Testis (tissue), 3 donors: Measurements from ENCODE around the gene ULK4. TPM values are rescaled to one million over a fixed set of nuclear protein-coding genes. Genes with fewer than 3 reads are reported as not detected.

Experiments
- DNase-seq: peaks from one replicate; pipeline ENCODE4 v3.0.0-alpha.2; 2019
- H3K27ac ChIP-seq, 2 donors: fragments of 200-600 bp; sonication (generic); one replicate each; pipeline ENCODE4 v1.5.1; 2019
- H3K27me3 ChIP-seq: fragments of 200-600 bp; sonication (generic); one replicate; pipeline ENCODE4 v1.5.1; 2019
- H3K36me3 ChIP-seq: fragments of 200-600 bp; sonication (generic); one replicate; pipeline ENCODE4 v1.5.1; 2017; ENCODE audit warnings: low read depth; ENCODE audit errors: missing control alignments
- H3K4me1 ChIP-seq: fragments of 200-600 bp; sonication (generic); one replicate; pipeline ENCODE4 v1.5.1; 2019
- H3K4me3 ChIP-seq, 2 donors: fragments of 200-600 bp; sonication (generic); one replicate each; pipeline ENCODE4 v1.5.1; 2017 to 2019
- H3K9me3 ChIP-seq: fragments of 200-600 bp; sonication (generic); one replicate; pipeline ENCODE4 v1.5.1; 2017
- POLR2A ChIP-seq: fragments of 450-650 bp; IDR thresholded peaks from one replicate; pipeline ENCODE4 v1.6.1; 2017; ENCODE audit warnings: antibody characterized with exemption, mild to moderate bottlenecking, moderate library complexity
- WGBS, 2 donors: methylation state at CpG; one replicate each; pipeline ENCODE4 v1.1.5; 2018; 5-methylcytosine and 5-hydroxymethylcytosine counted together
- intact Hi-C: fragments of 100-400 bp; cut with DNase I; formaldehyde crosslinking; loops from one replicate; pipeline ENCODE4 v1.15.1; 2023; ENCODE audit warnings: low total_unique reads
- polyA plus RNA-seq: library from polyadenylated mRNA; stranded (reverse); fragments of 350-450 nt; fragmentation: Illumina TruSeq; extraction: RNeasy Lipid Tissue Mini Kit (QIAGEN cat#74804); gene quantifications from one replicate; pipeline ENCODE4 v1.2.3, GENCODE V29; 2014; ENCODE audit warnings: low read depth, low replicate concordance; ENCODE audit not compliant: insufficient read depth
- total RNA-seq, 2 donors: library from RNA; depleted of rRNA; stranded (reverse); fragments of >200 nt; gene quantifications; one replicate each; pipeline ENCODE4 v1.2.3, GENCODE V29; 2016
- TF ChIP-seq, protein P1 (sequence below), 3 experiments: fragments of 450-650 bp in 2 of 3; fragments of 200-600 bp in 1 of 3; sonication (generic) in 1 of 3; IDR thresholded peaks; one replicate each; pipeline ENCODE4 v1.5.1; 2016 to 2019; ENCODE audit warnings: antibody characterized with exemption in 3 of 3, mild to moderate bottlenecking in 2 of 3, moderate library complexity in 1 of 3

Gene ULK4
- total and polyA plus RNA-seq, 3 donors from 2014 or later: 45.7 to 91.6 (median 47.4) TPM

DNA sequence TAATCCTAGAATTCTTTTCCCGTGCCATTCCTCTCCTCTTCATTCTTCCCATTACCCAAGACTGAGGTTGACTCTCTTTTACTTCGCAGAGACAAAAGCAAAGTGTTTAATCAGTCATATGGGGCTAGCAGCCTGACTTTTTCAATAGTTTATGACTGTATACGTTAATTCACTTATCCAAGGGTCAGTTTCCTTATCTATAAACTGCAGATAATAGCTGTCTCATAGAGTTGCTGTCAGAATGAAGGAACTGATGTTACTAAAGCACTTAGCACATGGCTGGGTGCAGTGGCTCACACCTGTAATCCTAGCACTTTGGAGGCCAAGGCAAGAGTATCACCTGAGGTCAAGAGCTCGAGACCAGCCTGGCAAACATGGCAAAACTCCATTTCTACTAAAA is 43.5 kb upstream of the ULK4 start:
- DNase-seq: no peak
- no peak overlapping the region for H3K27ac ChIP-seq
- TF ChIP-seq, protein P1, sequence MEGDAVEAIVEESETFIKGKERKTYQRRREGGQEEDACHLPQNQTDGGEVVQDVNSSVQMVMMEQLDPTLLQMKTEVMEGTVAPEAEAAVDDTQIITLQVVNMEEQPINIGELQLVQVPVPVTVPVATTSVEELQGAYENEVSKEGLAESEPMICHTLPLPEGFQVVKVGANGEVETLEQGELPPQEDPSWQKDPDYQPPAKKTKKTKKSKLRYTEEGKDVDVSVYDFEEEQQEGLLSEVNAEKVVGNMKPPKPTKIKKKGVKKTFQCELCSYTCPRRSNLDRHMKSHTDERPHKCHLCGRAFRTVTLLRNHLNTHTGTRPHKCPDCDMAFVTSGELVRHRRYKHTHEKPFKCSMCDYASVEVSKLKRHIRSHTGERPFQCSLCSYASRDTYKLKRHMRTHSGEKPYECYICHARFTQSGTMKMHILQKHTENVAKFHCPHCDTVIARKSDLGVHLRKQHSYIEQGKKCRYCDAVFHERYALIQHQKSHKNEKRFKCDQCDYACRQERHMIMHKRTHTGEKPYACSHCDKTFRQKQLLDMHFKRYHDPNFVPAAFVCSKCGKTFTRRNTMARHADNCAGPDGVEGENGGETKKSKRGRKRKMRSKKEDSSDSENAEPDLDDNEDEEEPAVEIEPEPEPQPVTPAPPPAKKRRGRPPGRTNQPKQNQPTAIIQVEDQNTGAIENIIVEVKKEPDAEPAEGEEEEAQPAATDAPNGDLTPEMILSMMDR (IDR thresholded peaks at IDR 0.05): no peak
- no peak for TF ChIP-seq POLR2A
- no peaks in the 10 kb centered on the region for H3K4me1 ChIP-seq
- no peaks in the 10 kb centered on the region for H3K9me3 ChIP-seq
- 75 to 87% methylated on average over 4 of the region's 4 CpGs for WGBS, 2 donors
- intact Hi-C loops: no loop called here
- no peaks in the 10 kb centered on the region for H3K36me3 ChIP-seq
- no peak overlapping the region for H3K4me3 ChIP-seq
- no peaks in the 10 kb centered on the region for H3K27me3 ChIP-seq

DNA sequence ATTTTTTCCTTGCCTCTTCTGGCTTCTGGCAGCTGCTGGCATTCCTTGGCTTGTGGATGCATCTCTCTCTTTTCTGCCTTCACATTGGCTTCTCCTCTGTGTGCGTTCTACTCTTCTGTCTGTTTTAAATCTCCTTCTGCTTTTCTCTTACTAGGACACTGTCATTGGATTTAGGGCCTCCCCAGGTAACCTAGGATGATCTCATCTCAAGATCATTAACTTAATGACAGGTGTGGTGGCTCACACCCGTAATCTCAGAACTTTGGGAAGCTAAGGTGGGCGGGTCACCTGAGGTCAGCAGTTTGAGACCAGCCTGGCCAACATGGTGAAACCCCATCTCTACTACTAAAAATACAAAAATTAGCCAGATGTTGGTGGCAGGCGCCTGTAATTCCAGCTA is 40.9 kb upstream of the ULK4 start:
- intact Hi-C loops: no loop called here
- no peak overlapping the region for H3K27ac ChIP-seq
- no peak for DNase-seq
- H3K4me3 ChIP-seq: no peak overlapping the region
- H3K9me3 ChIP-seq: no peaks in the 10 kb centered on the region
- no peaks in the 10 kb centered on the region for H3K4me1 ChIP-seq
- no peaks in the 10 kb centered on the region for H3K27me3 ChIP-seq
- TF ChIP-seq, protein P1 (IDR thresholded peaks at IDR 0.05): no peak
- no peak for TF ChIP-seq POLR2A
- 77 to 94% methylated on average over 4 of the region's 4 CpGs for WGBS, 2 donors
- no peaks in the 10 kb centered on the region for H3K36me3 ChIP-seq

DNA sequence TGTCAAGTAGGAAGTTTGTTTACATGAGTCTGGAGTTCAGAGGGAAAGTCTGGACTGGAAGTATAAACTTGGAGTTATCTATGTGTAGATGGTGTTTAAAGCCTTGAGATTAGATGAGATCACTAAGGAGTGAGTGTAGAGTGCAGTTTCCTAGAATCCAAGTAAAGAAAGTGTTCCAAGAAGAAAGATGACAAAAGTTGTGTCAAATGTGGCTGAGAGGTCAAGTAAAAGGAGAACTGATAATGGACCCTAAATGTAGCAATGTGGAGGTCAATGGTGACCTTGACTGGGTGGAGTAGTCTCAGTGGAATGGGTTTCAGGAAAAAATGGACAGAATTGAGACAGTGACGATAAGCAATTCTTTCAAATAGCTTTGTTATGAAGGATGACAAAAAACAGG is 39.9 kb upstream of the ULK4 start:
- WGBS, 2 donors: 70 to 76% methylated on average over 1 of the region's 1 CpG
- no peaks in the 10 kb centered on the region for H3K9me3 ChIP-seq
- DNase-seq: no peak
- no peaks in the 10 kb centered on the region for H3K36me3 ChIP-seq
- no peaks in the 10 kb centered on the region for H3K27me3 ChIP-seq
- no peaks in the 10 kb centered on the region for H3K4me1 ChIP-seq
- intact Hi-C loops: no loop called here
- no peak overlapping the region for H3K27ac ChIP-seq
- no peak for TF ChIP-seq POLR2A
- TF ChIP-seq, protein P1 (IDR thresholded peaks at IDR 0.05): no peak
- no peak overlapping the region for H3K4me3 ChIP-seq

DNA sequence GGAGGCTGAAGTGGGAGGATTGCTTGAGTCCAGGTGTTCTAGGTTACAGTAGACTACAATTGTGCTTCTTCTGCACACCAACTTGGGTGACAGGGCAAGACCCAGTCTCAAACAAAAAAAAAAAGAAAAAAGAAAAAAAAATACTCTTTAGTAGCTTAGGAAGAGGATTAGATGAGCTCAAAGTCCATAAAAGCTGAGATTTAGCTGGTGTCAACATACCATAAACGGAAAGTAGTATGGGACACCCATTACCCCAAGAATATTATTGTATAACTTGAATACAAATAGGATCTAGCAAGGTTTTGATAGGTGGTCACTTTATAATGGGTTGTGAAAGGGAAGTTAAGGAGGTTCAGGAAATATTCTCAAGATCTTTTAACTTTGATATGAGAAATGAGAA is 38.0 kb upstream of the ULK4 start:
- H3K4me3 ChIP-seq: no peak overlapping the region
- intact Hi-C loops: no loop called here
- DNase-seq: no peak
- no peaks in the 10 kb centered on the region for H3K9me3 ChIP-seq
- WGBS, 2 donors: 91 to 94% methylated on average over 1 of the region's 1 CpG
- no peaks in the 10 kb centered on the region for H3K27me3 ChIP-seq
- TF ChIP-seq, protein P1 (IDR thresholded peaks at IDR 0.05): no peak
- TF ChIP-seq POLR2A: no peak
- H3K27ac ChIP-seq: no peak overlapping the region
- H3K36me3 ChIP-seq: no peaks in the 10 kb centered on the region
- H3K4me1 ChIP-seq: no peaks in the 10 kb centered on the region

DNA sequence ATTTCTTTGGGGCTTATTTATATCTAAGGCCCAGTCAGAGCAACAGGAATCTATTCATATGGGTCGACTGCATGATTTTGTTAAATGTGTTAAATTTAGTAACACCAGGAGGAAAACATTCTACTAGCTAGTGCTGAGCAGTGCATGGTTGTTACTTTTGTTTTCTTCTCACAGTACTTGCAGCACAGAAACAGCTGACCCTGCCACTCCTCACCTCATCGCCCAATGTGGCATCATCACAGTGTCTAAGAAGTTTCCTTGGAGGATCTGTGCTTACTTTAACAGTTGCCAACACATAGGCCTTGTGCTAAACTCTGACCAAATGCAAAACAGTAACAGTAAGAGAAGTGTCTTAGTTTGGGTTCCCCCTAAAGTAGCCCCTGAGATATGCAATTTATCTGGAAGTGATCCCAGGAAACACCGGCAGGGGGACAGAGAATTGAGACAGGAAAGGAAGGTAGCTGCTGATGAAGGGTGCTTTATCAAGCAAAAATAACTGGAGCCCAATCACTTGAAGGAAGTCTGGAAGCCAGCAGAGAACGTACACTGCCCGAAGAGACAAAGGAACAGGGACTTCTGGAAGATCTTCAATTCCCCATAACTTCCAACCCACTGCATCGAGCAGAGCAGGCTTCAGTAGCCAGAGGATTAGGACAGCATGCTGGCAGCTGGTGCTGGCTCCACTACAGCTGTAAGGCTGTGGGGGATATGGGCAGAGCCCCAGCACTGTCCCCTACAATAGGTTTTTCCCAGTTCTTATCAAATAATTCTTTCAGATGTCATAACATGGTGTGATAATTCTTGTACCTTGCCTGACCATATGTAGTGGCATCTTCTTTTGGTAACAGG is 36.0 kb upstream of the ULK4 start:
- intact Hi-C loops: no loop called here
- H3K4me1 ChIP-seq: no peaks in the 10 kb centered on the region
- no peak overlapping the region for H3K4me3 ChIP-seq
- no peaks in the 10 kb centered on the region for H3K9me3 ChIP-seq
- DNase-seq: no peak
- H3K27ac ChIP-seq: no peak overlapping the region
- no peaks in the 10 kb centered on the region for H3K36me3 ChIP-seq
- no peak for TF ChIP-seq POLR2A
- TF ChIP-seq, protein P1 (IDR thresholded peaks at IDR 0.05): peak in 1 of 3 experiments; percentile 35
- WGBS, 2 donors: 31 to 39% methylated on average over 6 of the region's 6 CpGs
- no peaks in the 10 kb centered on the region for H3K27me3 ChIP-seq
